HEK293 (cell line): Measurements from ENCODE around the gene GLDC.

Experiments used
- CTCF ChIA-PET: fragments of 350-600 bp; formaldehyde crosslinking; extraction: SDS; loops from one replicate; lab custom pipeline; 2021; ENCODE audit warnings: antibody characterized with exemption; lab: Yijun Ruan, JAX
- POLR2A ChIA-PET: fragments of 300-600 bp; formaldehyde crosslinking; extraction: SDS; loops from one replicate; lab custom pipeline; 2020; ENCODE audit warnings: antibody characterized with exemption, inconsistent platforms; lab: Yijun Ruan, JAX
- H3K27ac ChIP-seq: fragments of 200-500 bp; sonication (Bioruptor generic); 2 replicates; pipeline ENCODE4 v1.5.1; 2014; ENCODE audit warnings: low read depth, low read length, control low read depth, inconsistent platforms; ENCODE audit errors: extremely low read depth
- H3K36me3 ChIP-seq, 2 experiments: fragments of 200-500 bp in 1 of 2; sonication (Bioruptor generic) in 1 of 2; 1 replicate in 1 of 2; 2 replicates in 1 of 2; pipeline ENCODE4 v1.5.1; 2014 to 2017; ENCODE audit warnings: inconsistent platforms in 2 of 2, low read length in 2 of 2; ENCODE audit not compliant: control insufficient read depth in 2 of 2, insufficient read depth in 1 of 2
- H3K4me1 ChIP-seq: fragments of 200-500 bp; sonication (Bioruptor generic); 2 replicates; pipeline ENCODE4 v1.5.1; 2014; ENCODE audit warnings: mild to moderate bottlenecking, low read length, inconsistent platforms; ENCODE audit not compliant: control insufficient read depth, insufficient read depth
- H3K4me3 ChIP-seq: 2 replicates; pipeline ENCODE4 v1.5.1; 2011; ENCODE audit warnings: low read depth, mild to moderate bottlenecking, control low read depth, low read length, moderate library complexity
- H3K9me3 ChIP-seq: fragments of 200-500 bp; sonication (Bioruptor generic); 2 replicates; pipeline ENCODE4 v1.5.1; 2014; ENCODE audit warnings: low read depth, low read length, inconsistent platforms; ENCODE audit not compliant: control insufficient read depth, insufficient read depth
- BCL11A ChIP-seq: fragments of 450-650 bp; formaldehyde crosslinking; IDR thresholded peaks from 2 replicates; pipeline ENCODE4 v1.5.1; 2016; ENCODE audit warnings: low read depth, missing biosample characterization, missing genetic modification characterization
- GLIS1 ChIP-seq: fragments of 450-650 bp; formaldehyde crosslinking; IDR thresholded peaks from 2 replicates; pipeline ENCODE4 v1.5.1; 2016; ENCODE audit warnings: missing biosample characterization, missing genetic modification characterization
- HOXD13 ChIP-seq: sonication (generic); formaldehyde crosslinking; IDR thresholded peaks from 2 replicates; pipeline ENCODE4 v1.8.0; 2022; ENCODE audit warnings: missing genetic modification reagents, borderline replicate concordance
- IKZF3 ChIP-seq: fragments of 450-650 bp; IDR thresholded peaks from 2 replicates; pipeline ENCODE4 v1.5.0; 2018; ENCODE audit warnings: missing biosample characterization, mild to moderate bottlenecking, missing genetic modification characterization, moderate library complexity
- KLF17 ChIP-seq: fragments of 450-650 bp; formaldehyde crosslinking; IDR thresholded peaks from 2 replicates; pipeline ENCODE4 v1.5.1; 2016; ENCODE audit warnings: missing biosample characterization, missing genetic modification characterization
- YY2 ChIP-seq: fragments of 450-650 bp; formaldehyde crosslinking; IDR thresholded peaks from 2 replicates; pipeline ENCODE4 v1.5.1; 2016; ENCODE audit warnings: missing biosample characterization, missing genetic modification characterization
- ZFP37 ChIP-seq: fragments of 450-650 bp; formaldehyde crosslinking; IDR thresholded peaks from 2 replicates; pipeline ENCODE4 v1.5.1; 2016; ENCODE audit warnings: missing biosample characterization, missing genetic modification characterization
- ZNF140 ChIP-seq: fragments of 450-650 bp; formaldehyde crosslinking; IDR thresholded peaks from 2 replicates; pipeline ENCODE4 v1.5.1; 2016; ENCODE audit warnings: missing biosample characterization, missing genetic modification characterization
- ZNF169 ChIP-seq: fragments of 450-650 bp; formaldehyde crosslinking; IDR thresholded peaks from 2 replicates; pipeline ENCODE4 v1.5.1; 2016; ENCODE audit warnings: missing biosample characterization, missing genetic modification characterization
- ZNF19 ChIP-seq: fragments of 450-650 bp; formaldehyde crosslinking; IDR thresholded peaks from 2 replicates; pipeline ENCODE4; 2016; ENCODE audit warnings: missing biosample characterization, missing genetic modification characterization, low read depth
- ZNF221 ChIP-seq: fragments of 450-650 bp; formaldehyde crosslinking; IDR thresholded peaks from 2 replicates; pipeline ENCODE4 v1.5.1; 2017; ENCODE audit warnings: missing biosample characterization, missing genetic modification characterization, borderline replicate concordance
- ZNF513 ChIP-seq: fragments of 450-650 bp; IDR thresholded peaks from 2 replicates; pipeline ENCODE4 v1.5.1; 2018; ENCODE audit warnings: missing biosample characterization, missing genetic modification characterization
- ZNF555 ChIP-seq: fragments of 450-650 bp; formaldehyde crosslinking; conservative IDR thresholded peaks from 2 replicates; pipeline ENCODE4 v1.5.1; 2017; ENCODE audit warnings: missing biosample characterization, mild to moderate bottlenecking, missing genetic modification characterization, inconsistent platforms
- ZNF624 ChIP-seq: fragments of 450-650 bp; formaldehyde crosslinking; IDR thresholded peaks from 2 replicates; pipeline ENCODE4 v1.5.1; 2017; ENCODE audit warnings: missing biosample characterization, missing genetic modification characterization
- ZNF629 ChIP-seq: fragments of 450-650 bp; formaldehyde crosslinking; IDR thresholded peaks from 2 replicates; pipeline ENCODE4 v1.5.1; 2017; ENCODE audit warnings: missing biosample characterization, missing genetic modification characterization
- ZNF704 ChIP-seq: fragments of 450-650 bp; formaldehyde crosslinking; IDR thresholded peaks from 2 replicates; pipeline ENCODE4 v1.5.1; 2016; ENCODE audit warnings: missing biosample characterization, missing genetic modification characterization
- ZSCAN23 ChIP-seq: fragments of 450-650 bp; formaldehyde crosslinking; IDR thresholded peaks from 2 replicates; pipeline ENCODE4 v1.5.1; 2016; ENCODE audit warnings: missing biosample characterization, missing genetic modification characterization

GLDC gene

GRCh38 chr9:6576987-6577386 lies 68.5 kb downstream of the GLDC start:
- no peak for TF ChIP-seq ZNF169 (tag by site-specific recombination)
- TF ChIP-seq ZSCAN23 (tag by site-specific recombination), result no peak
- no peak for TF ChIP-seq ZNF704 (tag by site-specific recombination)
- Histone ChIP-seq H3K4me1 (no peaks in the 10 kb centered on the region), H3K9me3 (no peaks in the 10 kb centered on the region), H3K4me3 (no peak overlapping the region), H3K27ac (no peak overlapping the region), H3K36me3 (peaks cover 0 to 6% of the 10 kb centered on the region in 2 experiments; a peak in 1 of 3 replicates)
- ChIA-PET POLR2A (interaction anchor here (1.0 kb wide), 1 partner anchor 105 kb away, joined by 3 read pairs; no protein-coding TSS in a partner anchor), CTCF (interaction anchor here (1.2 to 2.1 kb wide), 2 partner anchors 9 to 222 kb away, joined by 4 read pairs; no protein-coding TSS in a partner anchor)

- ChIA-PET CTCF (interaction anchor here (0.7 to 1.6 kb wide), 2 partner anchors 10 to 13 kb away, joined by 3 to 6 read pairs; no protein-coding TSS in a partner anchor), POLR2A (no interaction called here)
- TF ChIP-seq YY2 (tag by site-specific recombination), result no peak
- no peak for TF ChIP-seq GLIS1 (tag by site-specific recombination)
- TF ChIP-seq ZNF555, result no peak
- no peak for TF ChIP-seq IKZF3 (tag by site-specific recombination)
- no peak for TF ChIP-seq ZNF19 (tag by site-specific recombination)
- TF ChIP-seq ZNF513 (tag by site-specific recombination), result no peak
- no peak for TF ChIP-seq HOXD13
- TF ChIP-seq ZNF140, result no peak
Measured at GRCh38 chr9:6575324-6576034, 70.0 kb downstream of the GLDC start.

GRCh38 chr9:6567140-6567591 lies 78.4 kb downstream of the GLDC start:
- Histone ChIP-seq H3K4me1 (no peaks in the 10 kb centered on the region), H3K27ac (no peak overlapping the region), H3K4me3 (no peak overlapping the region), H3K36me3 (peaks cover 0 to 15% of the 10 kb centered on the region in 2 experiments; a peak in 1 of 3 replicates), H3K9me3 (no peaks in the 10 kb centered on the region)
- CTCF ChIA-PET, result interaction anchor here (0.6 to 5.5 kb wide), 11 partner anchors 9 to 371 kb away, joined by 3 to 44 read pairs (median 7); no protein-coding TSS in a partner anchor
- POLR2A ChIA-PET, result no interaction called here
- TF ChIP-seq ZFP37 (tag by site-specific recombination) (no peak), ZNF624 (tag by site-specific recombination) (no peak), ZNF221 (tag by site-specific recombination) (no peak), BCL11A (tag by site-specific recombination) (no peak), KLF17 (tag by site-specific recombination) (no peak), ZNF629 (tag by site-specific recombination) (no peak)

More at GRCh38 chr9:6575324-6576034, 70.0 kb downstream of the GLDC start:
- no peaks in the 10 kb centered on the region for H3K4me1 ChIP-seq
- H3K9me3 ChIP-seq, result no peaks in the 10 kb centered on the region
- H3K36me3 ChIP-seq, result no peaks in the 10 kb centered on the region
- H3K27ac ChIP-seq, result no peak overlapping the region
- no peak overlapping the region for H3K4me3 ChIP-seq
